PC-3 (cell line): ENCODE measurements around the gene PM20D2. TPM values are rescaled to one million over a fixed set of nuclear protein-coding genes. Genes with fewer than 3 reads are reported as not detected.

Experiments
- ATAC-seq: fragments of 200-7000 bp; cut with Tn5 transposase; 2 replicates; pipeline ENCODE4 v1.9.1; 2020; ENCODE audit warnings: mild to moderate bottlenecking, moderate library complexity
- BruUV-seq: library from RNA; stranded (reverse); fragments of 400-500 nt; replicated peaks from 2 replicates; lab custom pipeline; 2021; lab: Mats Ljungman, UMichigan
- CTCF ChIA-PET: fragments of 300-600 bp; sonication (Branson Sonifier 250); formaldehyde crosslinking; loops from one replicate; lab custom pipeline; 2022; ENCODE audit warnings: antibody characterized with exemption; lab: Charles Lee
- POLR2A ChIA-PET: fragments of 300-600 bp; sonication (Branson Sonifier 250); formaldehyde crosslinking; loops from one replicate; lab custom pipeline; 2022; ENCODE audit warnings: antibody characterized with exemption; ENCODE audit not compliant: unreplicated experiment; lab: Charles Lee
- DNase-seq: peaks from one replicate; pipeline ENCODE4 v3.0.0-alpha.2; 2015
- H2AFZ ChIP-seq: fragments of 300-600 bp; sonication (generic); 2 replicates; pipeline ENCODE4 v1.6.0; 2016; ENCODE audit warnings: antibody characterized with exemption, low read length
- H3F3A ChIP-seq: fragments of 300-600 bp; sonication (generic); one replicate; pipeline ENCODE4 v1.6.0; 2017; ENCODE audit warnings: antibody characterized with exemption, low read length, control low read depth, mild to moderate bottlenecking; ENCODE audit not compliant: unreplicated experiment
- H3K27ac ChIP-seq: fragments of 300-600 bp; sonication (generic); 2 replicates; pipeline ENCODE4 v1.5.1; 2016; ENCODE audit warnings: mild to moderate bottlenecking, low read length
- H3K27me3 ChIP-seq: fragments of 300-600 bp; sonication (generic); 2 replicates; pipeline ENCODE4 v1.6.1; 2016; ENCODE audit warnings: low read length, mixed read lengths
- H3K36me3 ChIP-seq: fragments of 300-600 bp; sonication (generic); 2 replicates; pipeline ENCODE4 v1.6.1; 2016; ENCODE audit warnings: low read depth, mixed run types, low read length, mixed read lengths
- H3K4me1 ChIP-seq: fragments of 300-600 bp; sonication (generic); 2 replicates; pipeline ENCODE4 v1.5.1; 2016; ENCODE audit warnings: low read length; ENCODE audit not compliant: insufficient read depth
- H3K4me2 ChIP-seq: fragments of 300-600 bp; sonication (generic); 2 replicates; pipeline ENCODE4 v1.6.0; 2016; ENCODE audit warnings: low read length
- H3K4me3 ChIP-seq: fragments of 300-600 bp; sonication (generic); 2 replicates; pipeline ENCODE4 v1.5.1; 2016; ENCODE audit warnings: mild to moderate bottlenecking, low read length, mixed read lengths
- H3K79me2 ChIP-seq: fragments of 300-600 bp; sonication (generic); 2 replicates; pipeline ENCODE4 v1.6.1; 2017; ENCODE audit warnings: low read length, mixed read lengths
- H3K9ac ChIP-seq: fragments of 300-600 bp; sonication (generic); 2 replicates; pipeline ENCODE4 v1.6.0; 2016; ENCODE audit warnings: mild to moderate bottlenecking, low read length
- H3K9me2 ChIP-seq: fragments of 300-600 bp; sonication (generic); replicated peaks from 2 replicates; pipeline ENCODE4 v1.6.1; 2016; ENCODE audit warnings: mixed run types, low read length, mixed read lengths
- H3K9me3 ChIP-seq: fragments of 300-600 bp; sonication (generic); 2 replicates; pipeline ENCODE4 v1.6.1; 2016; ENCODE audit warnings: low read length, mixed read lengths
- H4K20me1 ChIP-seq: fragments of 300-600 bp; sonication (generic); 2 replicates; pipeline ENCODE4 v1.6.1; 2016; ENCODE audit warnings: low read length, mixed read lengths
- EZH2 ChIP-seq: fragments of 300-600 bp; sonication (generic); IDR thresholded peaks from one replicate; pipeline ENCODE4 v1.6.1; 2017; ENCODE audit warnings: antibody characterized with exemption, mild to moderate bottlenecking, low read length; ENCODE audit not compliant: unreplicated experiment
- EZH2phosphoT487 ChIP-seq: fragments of 300-600 bp; sonication (generic); IDR thresholded peaks from 2 replicates; pipeline ENCODE4 v1.6.1; 2018; ENCODE audit warnings: mild to moderate bottlenecking, antibody characterized with exemption, low read length, borderline replicate concordance
- intact Hi-C: fragments of 100-400 bp; cut with micrococcal nuclease; formaldehyde crosslinking; loops from 2 replicates; pipeline ENCODE4 v1.9.0; 2023
- total RNA-seq: library from RNA; depleted of rRNA; stranded (reverse); fragments of >200 nt; gene quantifications from 2 replicates; pipeline ENCODE4 v1.2.3, GENCODE V29; 2014
- TF ChIP-seq, protein P1 (sequence below): fragments of 300-600 bp; sonication (generic); conservative IDR thresholded peaks from 2 replicates; pipeline ENCODE4 v1.5.1; 2017; ENCODE audit warnings: antibody characterized with exemption, low read depth, mild to moderate bottlenecking, low read length

PM20D2 gene
- total RNA-seq, 1 experiment from 2014 or later = 17.3 TPM

DNA sequence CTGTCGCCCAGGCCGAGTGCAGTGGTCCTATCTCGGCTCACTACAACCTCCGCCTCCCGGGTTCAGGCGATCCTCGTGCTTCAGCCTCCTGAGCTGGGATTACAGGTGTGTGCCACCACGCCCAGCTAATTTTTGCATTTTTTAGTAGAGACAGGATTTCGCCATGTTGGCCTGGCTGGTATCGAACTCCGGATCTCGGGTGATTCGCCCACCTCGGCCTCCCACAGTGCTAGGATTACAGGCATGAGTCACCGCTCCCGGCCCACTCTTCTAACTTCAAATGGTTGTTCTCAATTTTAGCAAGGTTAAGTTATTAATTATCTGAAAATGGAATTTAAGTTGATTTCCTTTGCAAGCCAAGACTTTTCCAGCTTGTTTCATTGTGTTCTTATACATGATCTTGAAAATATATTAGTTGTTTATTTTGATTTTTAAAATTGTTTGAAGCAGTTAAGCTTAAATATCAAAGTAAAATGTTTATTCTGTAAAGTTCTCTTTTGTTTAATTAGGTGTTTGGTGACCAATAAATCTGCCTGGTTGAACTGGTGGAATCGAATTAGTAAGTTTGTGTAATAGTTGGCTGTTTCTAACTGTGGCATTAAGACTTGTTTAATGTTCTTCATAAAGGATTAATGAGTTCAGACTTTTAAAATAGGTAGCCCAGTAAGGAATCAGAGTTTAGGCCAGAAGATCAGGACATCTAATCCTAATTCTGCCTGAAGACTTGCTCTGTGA, 2.3 kb downstream of the PM20D2 start:
- ChIA-PET POLR2A (no interaction called here), CTCF (no interaction called here)
- TF ChIP-seq, protein P1, sequence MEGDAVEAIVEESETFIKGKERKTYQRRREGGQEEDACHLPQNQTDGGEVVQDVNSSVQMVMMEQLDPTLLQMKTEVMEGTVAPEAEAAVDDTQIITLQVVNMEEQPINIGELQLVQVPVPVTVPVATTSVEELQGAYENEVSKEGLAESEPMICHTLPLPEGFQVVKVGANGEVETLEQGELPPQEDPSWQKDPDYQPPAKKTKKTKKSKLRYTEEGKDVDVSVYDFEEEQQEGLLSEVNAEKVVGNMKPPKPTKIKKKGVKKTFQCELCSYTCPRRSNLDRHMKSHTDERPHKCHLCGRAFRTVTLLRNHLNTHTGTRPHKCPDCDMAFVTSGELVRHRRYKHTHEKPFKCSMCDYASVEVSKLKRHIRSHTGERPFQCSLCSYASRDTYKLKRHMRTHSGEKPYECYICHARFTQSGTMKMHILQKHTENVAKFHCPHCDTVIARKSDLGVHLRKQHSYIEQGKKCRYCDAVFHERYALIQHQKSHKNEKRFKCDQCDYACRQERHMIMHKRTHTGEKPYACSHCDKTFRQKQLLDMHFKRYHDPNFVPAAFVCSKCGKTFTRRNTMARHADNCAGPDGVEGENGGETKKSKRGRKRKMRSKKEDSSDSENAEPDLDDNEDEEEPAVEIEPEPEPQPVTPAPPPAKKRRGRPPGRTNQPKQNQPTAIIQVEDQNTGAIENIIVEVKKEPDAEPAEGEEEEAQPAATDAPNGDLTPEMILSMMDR = no peak
- TF ChIP-seq EZH2phosphoT487 (no peak), EZH2 (no peak)
- intact Hi-C loops = no loop called here
- Histone ChIP-seq H3K4me2 (peak overlapping the region; percentile 99), H3K79me2 (peaks cover 38% of the 10 kb centered on the region), H3F3A (no peaks in the 10 kb centered on the region), H3K27ac (no peak overlapping the region), H3K9me3 (no peaks in the 10 kb centered on the region), H2AFZ (no peak overlapping the region), H3K4me1 (peaks cover 16% of the 10 kb centered on the region), H3K36me3 (no peaks in the 10 kb centered on the region), H3K9ac (no peak overlapping the region), H3K9me2 (no peaks in the 10 kb centered on the region), H3K27me3 (no peaks in the 10 kb centered on the region), H3K4me3 (peak overlapping the region; percentile 87; the same call in 1 of the 2 replicates), H4K20me1 (no peaks in the 10 kb centered on the region)
- BruUV-seq = no TSS peak
- DNase-seq (peak; percentile 20), ATAC-seq (no peak)

DNA sequence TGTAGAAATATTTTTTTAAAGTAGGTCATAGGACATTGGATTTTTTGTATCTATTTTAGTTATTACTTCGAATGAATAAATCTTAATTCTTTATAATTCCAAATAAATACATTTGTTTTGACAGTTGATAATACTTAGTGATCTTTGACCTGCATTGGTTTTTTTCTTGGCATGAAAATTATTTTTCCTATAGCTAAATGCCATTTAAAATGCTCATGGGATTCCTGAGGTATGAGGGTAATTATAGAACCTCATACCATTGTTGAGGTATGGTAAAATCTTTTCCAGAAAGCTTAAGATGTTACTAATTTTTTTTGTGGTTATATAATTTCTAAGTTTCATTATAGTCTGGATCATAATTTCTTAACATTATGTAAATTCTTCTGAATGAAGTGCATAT, 8.3 kb downstream of the PM20D2 start:
- Histone ChIP-seq H3K9me3 (no peaks in the 10 kb centered on the region), H3F3A (no peaks in the 10 kb centered on the region), H3K4me3 (no peak overlapping the region), H3K27me3 (no peaks in the 10 kb centered on the region), H3K4me1 (no peaks in the 10 kb centered on the region), H3K9me2 (no peaks in the 10 kb centered on the region), H4K20me1 (no peaks in the 10 kb centered on the region), H3K27ac (no peak overlapping the region), H3K36me3 (no peaks in the 10 kb centered on the region), H3K79me2 (peaks cover 11% of the 10 kb centered on the region), H3K4me2 (no peak overlapping the region), H2AFZ (no peak overlapping the region), H3K9ac (no peak overlapping the region)
- intact Hi-C loops = no loop called here
- CTCF ChIA-PET = no interaction called here
- no peak for ATAC-seq
- no TSS peak for BruUV-seq
- TF ChIP-seq EZH2phosphoT487 (no peak), EZH2 (no peak)
- TF ChIP-seq, protein P1 = no peak
- POLR2A ChIA-PET = no interaction called here
- DNase-seq = peak; percentile 9
